KMS-11 (cell line): Measurements from ENCODE around the gene PI4K2B.
A peak's percentile ranks its signal among the peaks of the same experiment; 100 is the strongest.

ENCODE experiments used
- H2AFZ ChIP-seq: fragments of 200-600 bp; sonication (generic); 2 replicates; pipeline ENCODE4 v1.6.1; 2016; ENCODE audit warnings: antibody characterized with exemption, mixed run types, low read depth
- H3K27ac ChIP-seq: fragments of 200-600 bp; sonication (generic); 2 replicates; pipeline ENCODE4 v1.6.1; 2016; ENCODE audit warnings: mild to moderate bottlenecking, mixed run types
- H3K27me3 ChIP-seq: fragments of 200-600 bp; sonication (generic); 2 replicates; pipeline ENCODE4 v1.6.1; 2017; ENCODE audit warnings: mild to moderate bottlenecking, low read depth, mixed run types, moderate library complexity; ENCODE audit not compliant: insufficient read depth
- H3K36me3 ChIP-seq: fragments of 200-600 bp; sonication (generic); 2 replicates; pipeline ENCODE4 v1.6.1; 2017; ENCODE audit warnings: mild to moderate bottlenecking, mixed run types; ENCODE audit not compliant: insufficient read depth
- H3K4me1 ChIP-seq: fragments of 200-600 bp; sonication (generic); 2 replicates; pipeline ENCODE4 v1.6.1; 2016; ENCODE audit warnings: mild to moderate bottlenecking, low read depth, mixed run types; ENCODE audit not compliant: poor library complexity, severe bottlenecking
- H3K4me2 ChIP-seq: fragments of 200-600 bp; sonication (generic); 2 replicates; pipeline ENCODE4 v1.7.0; 2016; ENCODE audit warnings: mild to moderate bottlenecking, mixed run types
- H3K4me3 ChIP-seq: fragments of 200-600 bp; sonication (generic); IDR thresholded peaks from 2 replicates; pipeline ENCODE4 v1.6.1; 2017; ENCODE audit warnings: low read depth, low read length, mixed read lengths; ENCODE audit not compliant: insufficient read depth
- H3K79me2 ChIP-seq: fragments of 200-600 bp; sonication (generic); 2 replicates; pipeline ENCODE4 v1.6.1; 2016; ENCODE audit warnings: low read depth, mixed run types; ENCODE audit not compliant: insufficient read depth
- H3K9ac ChIP-seq: fragments of 200-600 bp; sonication (generic); 2 replicates; pipeline ENCODE4 v1.6.1; 2016; ENCODE audit warnings: mild to moderate bottlenecking, mixed run types
- H4K20me1 ChIP-seq: fragments of 200-600 bp; sonication (generic); 2 replicates; pipeline ENCODE4 v1.6.1; 2016; ENCODE audit warnings: mild to moderate bottlenecking, mixed run types; ENCODE audit not compliant: insufficient read depth
- CTCF ChIP-seq: fragments of 200-600 bp; sonication (generic); conservative IDR thresholded peaks from 2 replicates; pipeline ENCODE4 v1.6.1; 2017; ENCODE audit warnings: low read depth, mild to moderate bottlenecking, antibody characterized with exemption, low read length, moderate library complexity, mixed read lengths

Gene PI4K2B

GRCh38 chr4:25233737-25234389 is at the start of gene PI4K2B:
Gene PI4K2B (plus strand): TSS chr4:25234033. CDS start chr4:25234164, 131 bp downstream.
- Histone ChIP-seq H3K4me3 (no peak within 1 kb of the TSS), H3K4me2 (peak within 1 kb of the TSS; percentile 62), H3K36me3 (no peaks in the 10 kb centered on the region), H3K27ac (peak within 1 kb of the TSS; percentile 70), H3K27me3 (no peaks in the 10 kb centered on the region), H4K20me1 (no peaks in the 10 kb centered on the region), H3K9ac (peak within 1 kb of the TSS; percentile 73), H3K4me1 (peaks cover 23% of the 10 kb centered on the region), H2AFZ (peak within 1 kb of the TSS; percentile 83), H3K79me2 (peaks cover 26% of the 10 kb centered on the region; the same call in 1 of the 2 replicates)
- no peak for TF ChIP-seq CTCF

- no peaks in the 10 kb centered on the region for H3K4me1 ChIP-seq
- no peaks in the 10 kb centered on the region for H4K20me1 ChIP-seq
- H3K4me3 ChIP-seq = no peak overlapping the region
- no peak overlapping the region for H2AFZ ChIP-seq
- H3K79me2 ChIP-seq = no peaks in the 10 kb centered on the region
- H3K9ac ChIP-seq = no peak overlapping the region
- no peak overlapping the region for H3K4me2 ChIP-seq
- TF ChIP-seq CTCF = no peak
- H3K36me3 ChIP-seq = no peaks in the 10 kb centered on the region
- no peak overlapping the region for H3K27ac ChIP-seq
- no peaks in the 10 kb centered on the region for H3K27me3 ChIP-seq
Observed at GRCh38 chr4:25184056-25184455, 49.8 kb upstream of the PI4K2B start.

GRCh38 chr4:25190407-25190806 is 43.4 kb upstream of the PI4K2B start:
- H3K27me3 ChIP-seq = no peaks in the 10 kb centered on the region
- H3K4me3 ChIP-seq = no peak overlapping the region
- no peaks in the 10 kb centered on the region for H3K79me2 ChIP-seq
- no peak overlapping the region for H3K4me2 ChIP-seq
- H4K20me1 ChIP-seq = no peaks in the 10 kb centered on the region
- no peak overlapping the region for H2AFZ ChIP-seq
- H3K36me3 ChIP-seq = no peaks in the 10 kb centered on the region
- no peak overlapping the region for H3K27ac ChIP-seq
- no peak overlapping the region for H3K9ac ChIP-seq
- TF ChIP-seq CTCF = no peak
- no peaks in the 10 kb centered on the region for H3K4me1 ChIP-seq

- no peak for TF ChIP-seq CTCF
- H3K36me3 ChIP-seq = no peaks in the 10 kb centered on the region
Observed at GRCh38 chr4:25198713-25199112, 35.1 kb upstream of the PI4K2B start.

More at GRCh38 chr4:25198713-25199112, 35.1 kb upstream of the PI4K2B start:
- Histone ChIP-seq H3K27ac (no peak overlapping the region), H4K20me1 (no peaks in the 10 kb centered on the region), H3K9ac (no peak overlapping the region), H2AFZ (no peak overlapping the region), H3K27me3 (no peaks in the 10 kb centered on the region), H3K4me2 (no peak overlapping the region), H3K79me2 (no peaks in the 10 kb centered on the region), H3K4me3 (no peak overlapping the region), H3K4me1 (no peaks in the 10 kb centered on the region)
